AG09319 (cell line): ENCODE results near the gene RUNX3.

ENCODE experiments used
- DNase-seq: peaks from one replicate; pipeline ENCODE4 v3.0.0-alpha.2; 2010; ENCODE audit warnings: low read depth; ENCODE audit errors: extremely low read depth
- CTCF ChIP-seq: IDR thresholded peaks from 2 replicates; pipeline ENCODE4 v1.5.1; 2011; ENCODE audit warnings: low read depth, mild to moderate bottlenecking, inconsistent platforms, low read length, moderate library complexity

RUNX3 gene

GRCh38 chr1:24850328-24850920 is 79.7 kb downstream of the RUNX3 start:
- no peak for TF ChIP-seq CTCF
- no peak for DNase-seq

- TF ChIP-seq CTCF: peak; percentile 10
- no peak for DNase-seq
These were observed 80.3 kb downstream of the RUNX3 start for GRCh38 chr1:24849672-24850295.
